Eye (tissue), 1 donor: ENCODE data around the gene TFAM.
"Not testable (repeated sequence)": the region's sequence is repeated elsewhere in the genome, so short reads cannot be mapped to it uniquely, and the experiment has no call there.

ENCODE experiments used
- DNase-seq: peaks from one replicate; pipeline ENCODE4 v3.0.0-alpha.2; 2015

Gene TFAM

DNA sequence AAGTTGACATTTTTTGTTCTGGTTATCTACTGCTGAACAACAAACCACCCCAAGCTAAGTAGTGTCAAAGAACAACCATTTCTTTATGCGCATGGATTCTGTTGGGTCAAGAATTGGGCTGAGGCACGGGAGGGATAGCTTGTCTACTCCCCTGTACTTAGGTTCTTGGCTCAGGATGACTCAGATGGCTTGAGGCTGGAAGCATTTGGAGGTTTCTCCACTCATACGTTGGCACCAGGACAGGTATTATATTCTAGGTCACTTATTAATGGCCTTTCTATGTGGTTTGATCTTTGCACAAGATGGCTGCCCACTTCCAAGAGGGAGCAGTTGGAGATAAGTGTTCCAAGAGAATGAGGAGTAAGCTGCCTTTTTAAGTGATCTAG is 11.8 kb upstream of the TFAM start:
- DNase-seq: no peak

DNA sequence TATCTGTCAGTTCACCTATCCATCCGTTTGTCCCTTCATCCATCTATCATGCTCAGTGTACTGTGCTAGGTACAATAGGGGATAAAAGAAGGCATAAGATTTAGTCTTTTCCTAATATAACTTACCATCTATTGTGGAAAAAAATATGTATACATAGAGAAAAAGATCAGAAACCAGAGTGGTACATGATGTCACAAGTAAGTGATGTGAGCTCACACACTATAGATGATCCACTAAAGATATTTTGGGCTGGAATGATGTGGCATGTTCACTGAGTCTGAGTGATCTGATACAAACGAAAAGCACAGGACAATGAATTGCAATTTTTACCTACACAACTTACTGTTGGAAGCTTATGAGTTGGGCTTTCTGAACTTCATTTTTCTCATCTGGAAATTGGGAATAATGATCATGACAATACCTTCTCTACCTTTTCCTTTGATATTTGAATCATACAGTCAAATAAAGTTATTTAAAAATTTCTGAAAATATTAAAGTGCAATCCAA is 2.7 kb upstream of the TFAM start:
- no peak for DNase-seq

DNA sequence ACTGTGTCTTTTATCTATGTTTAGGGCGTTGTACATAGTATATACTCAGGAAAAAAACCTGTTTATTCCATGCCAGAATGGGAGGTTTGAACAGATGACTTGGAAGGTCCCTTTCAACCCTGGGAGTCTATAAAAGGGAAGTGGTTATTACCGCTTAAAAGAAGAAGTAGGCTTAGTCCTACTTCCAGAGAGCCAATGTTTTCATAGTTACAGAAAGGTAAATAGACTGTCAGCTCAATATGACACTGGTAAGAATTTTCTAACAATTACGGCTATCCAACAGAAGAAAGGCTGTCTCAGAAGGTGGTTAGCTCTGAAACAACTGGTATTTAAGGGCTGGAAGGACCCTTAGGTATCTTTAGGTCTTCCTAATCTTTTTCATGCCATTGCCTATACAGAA is 1.1 kb upstream of the TFAM start:
- no peak for DNase-seq

DNA sequence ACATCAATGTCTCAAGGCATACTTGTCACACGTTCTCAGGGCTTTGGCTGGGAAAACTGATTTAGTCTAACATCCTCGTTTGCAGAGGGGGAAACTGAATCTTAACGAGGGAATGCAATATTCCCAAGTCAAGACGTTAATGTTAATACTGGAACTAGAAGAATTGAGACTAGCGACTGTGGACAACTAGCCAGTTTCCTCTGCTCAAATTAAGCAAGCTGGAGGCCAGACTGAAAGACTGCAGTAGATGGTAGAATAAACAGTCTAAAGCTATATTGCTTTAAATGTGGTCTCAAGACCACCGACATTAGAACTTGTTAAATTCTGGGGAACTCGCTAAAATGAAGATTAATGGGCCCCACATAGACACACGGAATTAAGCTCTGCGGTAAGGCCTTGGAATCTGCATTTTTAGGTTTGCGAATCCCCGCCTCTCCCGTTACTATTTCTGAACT is 639 bp upstream of the TFAM start:
- no peak for DNase-seq

DNA sequence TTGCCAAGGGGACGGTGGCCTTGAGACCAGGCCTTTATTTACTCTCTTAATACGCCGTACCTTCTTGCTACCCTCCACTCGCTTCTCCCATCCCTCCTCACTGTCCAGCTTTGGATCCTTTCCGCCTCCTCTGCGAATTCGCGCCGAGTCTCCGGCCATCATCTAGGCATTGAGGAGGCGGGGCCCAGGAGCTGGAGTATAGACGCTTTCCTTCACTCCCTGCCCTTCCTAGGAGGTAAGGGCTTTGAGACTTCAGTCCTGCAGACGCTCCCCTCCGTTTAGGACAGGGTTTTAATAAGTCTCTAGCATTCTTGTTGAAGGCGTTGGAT is 538 bp downstream of the TFAM start:
- DNase-seq: no peak

DNA sequence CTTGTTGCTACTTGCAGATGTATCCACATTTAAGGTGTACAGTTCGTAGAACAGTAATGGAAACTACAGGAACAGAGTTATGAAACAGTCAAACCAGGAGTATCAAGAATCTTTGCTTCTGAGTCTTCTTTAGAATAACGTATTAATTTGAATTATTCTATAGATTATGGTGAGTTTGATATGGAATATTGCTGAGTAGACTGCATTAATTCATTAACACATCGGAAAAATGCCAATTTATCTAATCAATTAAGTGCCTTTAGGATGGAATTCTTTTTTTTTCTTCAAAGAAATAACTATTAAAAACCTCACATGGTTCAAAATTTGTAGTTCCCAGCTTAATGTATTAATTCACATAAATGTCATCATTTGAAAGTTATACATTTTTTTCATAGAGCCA is 3.8 kb downstream of the TFAM start:
- no peak for DNase-seq

DNA sequence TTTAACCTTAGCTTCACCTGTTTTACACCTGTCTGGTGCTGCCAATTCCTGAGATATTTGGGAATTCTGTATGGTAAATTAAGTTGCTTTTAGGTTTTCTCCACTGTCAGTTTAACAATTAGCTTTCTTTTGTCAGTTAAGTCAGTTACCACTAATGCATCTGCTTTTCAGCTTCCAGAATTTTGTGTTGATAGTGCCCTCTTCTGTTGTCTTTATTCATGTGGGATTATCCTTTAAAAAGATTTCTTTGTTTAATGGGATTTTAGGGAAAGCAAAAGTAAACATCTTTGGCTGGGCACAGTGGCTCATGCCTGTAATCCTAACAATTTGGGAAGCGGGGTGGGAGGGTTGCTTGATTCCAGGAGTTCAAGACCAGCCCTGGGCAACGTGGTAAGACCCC is 8.1 kb downstream of the TFAM start:
- DNase-seq: no peak

DNA sequence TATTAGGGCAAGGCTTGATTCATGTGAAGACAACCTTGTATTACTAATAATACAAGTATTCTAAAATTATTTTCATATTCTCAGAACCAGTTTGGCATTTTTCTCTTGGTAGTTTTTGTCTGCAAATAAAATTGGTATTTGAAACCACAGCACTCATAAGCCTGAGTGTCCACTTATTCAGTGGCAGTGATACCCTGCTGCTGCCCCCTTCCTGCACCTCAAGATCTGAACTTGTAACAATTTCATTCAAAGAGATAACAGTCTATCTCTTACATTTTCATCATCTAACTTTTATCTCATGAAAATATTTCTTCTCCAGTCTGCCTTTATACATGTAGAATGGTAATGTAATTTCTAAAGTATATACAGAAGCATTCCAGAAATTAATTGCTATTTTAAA is 9.3 kb downstream of the TFAM start:
- no peak for DNase-seq

DNA sequence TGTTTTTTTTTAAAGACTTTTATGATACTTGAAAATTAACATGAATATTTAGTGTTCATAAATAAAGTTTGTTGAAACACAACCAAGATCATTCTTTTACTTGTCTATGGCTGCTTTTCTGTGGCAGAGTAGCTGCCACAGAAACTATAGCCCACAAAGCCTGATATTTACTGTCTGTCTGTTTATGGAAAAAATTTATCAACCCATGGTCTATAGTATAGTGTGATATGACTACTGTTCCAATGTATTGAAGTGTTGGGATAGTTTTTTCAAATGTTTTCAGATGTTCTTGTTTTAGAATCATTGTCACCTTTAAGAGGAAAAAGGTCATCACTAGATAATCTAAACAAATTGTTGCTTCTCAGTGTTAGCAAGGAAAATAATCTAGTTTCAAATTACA is 10.8 kb downstream of the TFAM start:
- no peak for DNase-seq

DNA sequence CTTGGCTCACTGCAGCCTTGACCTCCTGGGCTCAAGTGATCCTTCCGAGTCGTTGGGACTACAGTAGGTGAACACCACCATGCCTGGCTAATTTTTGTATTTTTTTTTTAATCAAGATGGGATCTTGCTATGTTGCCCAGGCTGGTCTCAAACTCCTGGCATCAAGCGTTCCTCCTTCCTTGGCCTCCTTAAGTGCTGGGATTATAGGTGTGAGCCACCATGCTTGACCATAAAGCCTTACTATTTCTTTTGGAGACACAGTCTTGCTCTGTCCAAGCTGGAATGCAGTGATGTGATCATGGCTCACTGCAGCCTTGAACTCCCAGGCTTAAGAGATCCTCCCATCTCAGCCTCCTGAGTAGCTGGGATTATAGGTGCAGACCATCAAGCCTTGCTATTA is 12.6 kb downstream of the TFAM start:
- no peak for DNase-seq

DNA sequence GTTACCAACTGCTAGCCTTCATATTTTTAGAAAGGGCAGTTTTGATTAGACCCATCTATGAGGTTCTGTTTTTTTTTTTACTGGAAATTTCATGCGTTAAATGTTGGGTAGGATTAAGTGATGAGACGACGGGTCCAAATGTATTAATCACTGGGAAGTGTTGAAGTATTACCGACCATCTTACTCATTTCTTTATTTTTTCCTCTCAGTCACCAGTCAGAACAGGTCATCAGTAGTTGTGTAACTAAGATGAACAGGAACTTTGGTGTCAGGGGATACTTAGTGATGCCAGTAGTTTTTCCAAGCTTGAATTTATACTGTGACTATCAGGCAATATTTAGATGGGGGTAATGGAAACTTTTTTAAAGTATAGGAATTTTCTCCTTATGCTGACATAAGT is 14.2 kb downstream of the TFAM start:
- no peak for DNase-seq

DNA sequence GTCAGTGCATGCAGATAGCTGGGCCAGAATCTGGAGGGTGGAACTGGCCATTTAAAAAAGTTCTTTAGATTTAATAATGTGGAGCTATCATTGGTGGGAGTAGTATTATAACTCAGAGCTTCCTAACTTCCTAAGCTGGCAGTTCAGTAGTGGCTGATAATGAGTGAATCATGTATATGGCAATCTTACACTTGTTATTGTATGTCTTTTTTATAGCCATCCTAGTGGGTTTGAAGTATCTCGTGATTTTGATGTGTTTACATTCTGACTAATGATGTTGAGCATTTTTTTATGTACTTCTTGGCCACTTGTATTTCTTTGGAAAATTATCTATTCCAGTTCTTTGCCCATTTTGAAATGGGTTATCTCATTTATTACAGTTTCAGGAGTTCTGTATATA is 15.4 kb downstream of the TFAM start:
- DNase-seq: no peak

DNA sequence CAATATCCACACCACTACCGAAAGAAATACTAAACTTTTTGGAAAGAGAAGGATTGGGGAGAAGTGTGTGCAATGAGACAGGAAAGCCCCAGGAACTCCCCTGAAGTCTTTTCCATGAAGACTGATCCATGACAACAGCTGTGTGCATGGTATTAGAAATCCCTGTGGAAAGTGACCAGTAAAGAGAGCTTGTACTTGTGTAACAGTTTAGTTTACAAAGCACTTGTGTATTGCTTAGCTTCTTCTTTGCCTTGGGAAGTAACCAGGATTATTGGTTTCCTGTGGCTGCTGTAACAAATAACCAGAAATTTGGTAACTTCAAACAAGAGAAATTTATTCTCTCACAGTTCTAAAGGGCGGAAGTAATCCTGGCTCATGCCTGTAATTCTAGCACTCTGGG is 18.8 kb downstream of the TFAM start:
- DNase-seq: no peak

DNA sequence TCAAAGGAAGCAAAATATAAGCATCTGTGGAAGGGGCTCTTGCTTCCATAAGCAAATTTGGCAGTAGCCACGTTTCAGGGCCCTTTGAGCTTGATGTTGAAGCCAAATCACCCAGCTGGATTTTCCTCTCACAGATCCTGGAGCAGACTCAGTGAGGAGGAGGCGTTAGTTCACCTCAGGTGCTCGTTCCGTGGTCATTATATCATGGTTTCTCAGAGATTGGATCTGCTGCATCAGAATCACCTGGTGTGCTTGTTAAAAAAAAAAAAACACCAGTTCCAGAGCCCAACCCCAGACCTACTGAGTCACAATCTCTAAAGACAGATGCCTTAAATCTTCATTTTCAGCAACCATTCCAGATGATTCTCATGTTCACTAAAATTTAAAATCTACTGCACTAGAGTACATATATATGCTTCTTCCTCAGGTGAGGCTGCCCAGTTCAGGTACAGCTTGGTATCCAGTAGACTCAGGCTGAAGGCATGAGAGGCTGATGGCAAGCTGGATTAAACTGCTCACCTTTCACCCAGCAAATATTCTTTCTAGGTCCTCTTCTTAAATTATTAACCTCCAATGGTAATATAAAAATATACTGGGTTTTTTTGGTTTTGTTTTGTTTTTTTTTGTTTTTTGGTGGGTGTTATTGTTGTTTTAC is 24.9 kb downstream of the TFAM start:
- DNase-seq: no peak

DNA sequence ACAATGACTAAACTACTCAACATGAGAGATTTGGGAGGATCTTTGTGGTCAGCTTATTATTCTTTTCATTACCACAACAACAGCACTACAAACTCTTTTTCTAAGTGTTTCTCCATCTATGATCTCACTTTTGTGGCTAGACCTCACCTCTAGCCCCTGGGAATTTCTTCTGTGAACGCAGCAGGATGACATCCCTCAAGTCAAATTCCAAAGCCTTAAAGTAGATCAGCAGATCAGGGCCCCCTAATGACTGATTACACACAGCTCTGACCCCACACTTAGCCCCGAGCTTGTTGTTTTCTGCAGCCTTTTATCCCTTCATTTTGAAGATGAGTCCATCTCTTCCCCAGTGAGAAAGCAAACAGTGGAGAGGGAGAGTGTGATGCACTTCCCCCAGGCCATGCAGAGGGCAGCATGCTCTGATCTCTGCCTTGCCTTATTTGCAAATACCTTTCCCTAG is 27.3 kb downstream of the TFAM start:
- DNase-seq: peak; percentile 13

DNA sequence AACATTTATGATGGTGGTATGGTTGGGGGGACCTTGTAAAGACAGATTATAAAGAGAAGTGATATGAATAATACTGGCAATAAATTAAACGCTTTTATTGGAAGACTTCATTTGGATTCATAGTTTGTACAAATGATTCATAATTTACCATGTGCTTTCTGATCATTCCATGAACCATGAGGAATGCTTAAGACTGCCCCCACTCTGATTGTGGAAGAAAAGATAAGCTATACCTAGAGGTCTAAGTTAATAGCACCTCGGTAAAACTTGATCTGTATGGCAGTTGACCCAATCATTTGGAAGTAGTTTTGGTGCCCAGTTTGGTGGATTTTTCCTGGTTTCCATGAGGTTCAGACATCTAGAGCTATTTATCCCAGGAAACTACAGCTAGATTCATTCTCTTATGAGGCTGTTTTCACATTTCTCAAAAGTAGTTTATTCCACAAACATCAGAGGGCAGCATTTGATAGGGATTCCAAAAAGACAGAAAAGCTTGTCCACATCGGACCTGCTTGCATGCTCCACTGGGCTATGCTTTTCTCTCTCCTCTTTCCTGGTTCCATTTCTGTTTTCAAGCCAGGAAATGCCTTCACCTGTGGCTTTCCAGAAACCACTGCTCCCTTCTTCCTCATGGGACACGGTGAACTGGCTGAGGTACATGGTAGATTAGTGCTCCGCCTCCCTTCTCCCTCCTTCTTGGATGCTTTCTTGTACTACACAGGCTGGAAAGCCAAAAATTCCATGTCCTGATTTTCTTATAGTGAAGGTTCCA is 29.2 kb downstream of the TFAM start:
- peak; percentile 61 for DNase-seq

DNA sequence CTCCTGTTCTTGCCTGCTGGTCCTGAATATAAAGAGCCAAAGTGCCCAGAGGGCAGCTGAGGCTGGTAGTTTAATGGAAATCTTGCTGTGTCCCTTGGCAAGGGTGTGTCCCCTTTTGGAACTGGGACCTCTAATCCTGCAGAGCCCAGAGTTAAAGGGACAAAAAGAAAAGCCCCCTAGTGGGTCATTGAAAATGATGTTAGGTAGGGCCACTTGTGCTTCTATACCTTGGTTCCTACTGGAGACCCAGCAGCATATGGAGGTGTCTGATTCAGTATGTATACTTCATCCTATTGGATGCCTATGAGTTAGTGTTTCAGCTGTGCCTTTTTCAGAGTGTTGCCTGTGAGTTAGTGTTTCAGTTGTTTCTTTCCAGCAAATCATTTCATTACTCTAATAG is 30.5 kb downstream of the TFAM start:
- DNase-seq: no peak

DNA sequence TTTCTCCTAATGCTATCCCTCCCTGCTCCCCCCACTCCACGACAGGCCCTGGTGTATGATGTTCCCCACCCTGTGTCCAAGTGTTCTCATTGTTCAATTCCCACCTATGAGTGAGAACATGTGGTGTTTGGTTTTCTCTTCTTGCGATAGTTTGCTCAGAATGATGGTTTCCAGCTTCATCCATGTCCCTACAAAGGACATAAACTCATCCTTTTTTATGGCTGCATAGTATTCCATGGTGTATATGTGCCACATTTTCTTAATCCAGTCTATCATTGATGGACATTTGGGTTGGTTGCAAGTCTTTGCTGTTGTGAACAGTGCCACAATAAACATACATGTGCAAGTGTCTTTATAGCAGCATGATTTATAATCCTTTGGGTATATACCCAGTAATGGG is 32.7 kb downstream of the TFAM start:
- DNase-seq: not testable (repeated sequence)

DNA sequence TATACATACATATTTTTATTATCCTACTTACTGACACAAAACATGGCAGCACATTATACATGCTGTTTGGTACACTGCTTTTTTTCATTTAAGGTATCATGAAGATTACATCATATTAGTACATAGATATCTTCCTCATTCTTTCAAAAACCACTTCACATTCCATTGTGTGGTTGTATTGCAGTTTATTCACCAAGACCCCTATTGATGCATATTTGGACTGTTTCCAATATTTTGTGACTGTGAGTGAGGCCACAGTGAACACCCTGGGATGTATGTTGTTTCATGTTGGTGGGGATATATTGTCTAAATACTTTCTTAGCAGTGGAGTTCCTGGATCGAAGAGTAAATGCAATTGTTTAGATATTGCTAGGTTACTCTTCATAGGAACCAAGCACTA is 39.0 kb downstream of the TFAM start:
- DNase-seq: no peak

DNA sequence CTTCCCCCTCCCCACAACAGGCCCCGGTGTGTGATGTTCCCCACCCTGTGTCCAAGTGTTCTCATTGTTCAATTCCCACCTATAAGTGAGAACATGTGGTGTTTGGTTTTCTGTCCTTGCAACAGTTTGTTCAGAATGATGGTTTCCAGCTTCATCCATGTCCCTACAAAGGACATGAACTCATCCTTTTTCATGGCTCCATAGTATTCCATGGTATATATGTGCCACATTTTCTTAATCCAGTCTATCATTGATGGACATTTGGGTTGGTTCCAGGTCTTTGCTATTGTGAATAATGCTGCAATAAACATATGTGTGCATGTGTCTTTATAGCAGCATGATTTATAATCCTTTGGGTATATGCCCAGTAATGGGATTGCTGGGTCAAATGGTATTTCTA is 43.2 kb downstream of the TFAM start:
- DNase-seq: not testable (repeated sequence)

DNA sequence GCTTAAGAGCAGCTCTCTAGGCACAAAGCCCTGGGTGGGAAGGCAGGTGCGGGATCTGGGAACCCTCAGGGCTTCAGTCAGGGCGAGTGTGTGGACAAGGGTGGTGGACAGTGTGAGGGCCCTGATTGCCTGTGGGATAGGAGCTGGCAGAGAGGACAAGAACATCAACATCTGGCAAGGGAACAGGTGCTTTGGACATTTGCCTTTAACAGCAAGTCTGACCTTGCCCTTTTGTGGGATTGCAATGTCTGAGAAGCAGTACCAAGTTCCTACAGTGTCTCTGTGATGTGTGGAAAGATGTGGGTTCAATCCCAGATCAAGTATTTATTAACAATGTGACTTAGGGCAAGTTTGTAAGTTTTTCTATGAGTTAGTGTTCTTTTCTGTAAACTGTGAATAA is 46.7 kb downstream of the TFAM start:
- DNase-seq: no peak

DNA sequence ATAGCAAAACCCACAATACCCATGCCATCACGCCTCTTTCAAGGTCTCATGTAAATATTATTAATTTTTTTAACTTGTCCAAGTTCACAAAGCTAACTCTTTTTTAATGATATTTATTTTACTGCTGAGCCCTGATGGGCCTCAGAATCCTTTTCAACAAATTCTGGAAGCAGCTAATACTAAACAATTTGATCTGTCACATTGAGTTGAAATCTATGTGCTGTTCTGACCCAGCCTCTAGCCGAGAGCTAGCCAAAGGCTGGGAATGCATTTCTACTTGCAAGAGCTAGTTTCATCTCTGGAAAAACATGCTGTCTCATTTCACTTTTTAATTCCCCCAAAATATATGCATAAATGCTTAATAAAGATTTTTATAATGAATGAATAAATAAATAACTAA is 47.9 kb downstream of the TFAM start:
- no peak for DNase-seq

DNA sequence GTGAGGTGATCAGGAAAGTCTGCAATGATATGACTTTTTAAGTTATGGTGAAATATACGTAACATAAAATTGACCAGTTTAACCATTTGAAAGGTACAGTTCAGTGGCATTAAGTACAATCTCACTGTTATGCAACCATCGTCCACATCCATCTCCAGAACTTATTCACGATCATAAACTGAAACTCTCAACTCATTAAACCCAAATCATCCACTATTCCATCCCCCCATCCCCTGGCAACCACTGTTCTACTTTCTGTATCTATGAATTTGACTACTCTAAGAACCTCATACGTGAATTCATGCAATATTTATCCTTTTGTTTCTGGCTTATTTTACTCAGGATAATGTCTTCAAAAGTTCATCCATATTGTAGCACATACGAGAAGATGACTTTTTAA is 48.4 kb downstream of the TFAM start:
- no peak for DNase-seq

DNA sequence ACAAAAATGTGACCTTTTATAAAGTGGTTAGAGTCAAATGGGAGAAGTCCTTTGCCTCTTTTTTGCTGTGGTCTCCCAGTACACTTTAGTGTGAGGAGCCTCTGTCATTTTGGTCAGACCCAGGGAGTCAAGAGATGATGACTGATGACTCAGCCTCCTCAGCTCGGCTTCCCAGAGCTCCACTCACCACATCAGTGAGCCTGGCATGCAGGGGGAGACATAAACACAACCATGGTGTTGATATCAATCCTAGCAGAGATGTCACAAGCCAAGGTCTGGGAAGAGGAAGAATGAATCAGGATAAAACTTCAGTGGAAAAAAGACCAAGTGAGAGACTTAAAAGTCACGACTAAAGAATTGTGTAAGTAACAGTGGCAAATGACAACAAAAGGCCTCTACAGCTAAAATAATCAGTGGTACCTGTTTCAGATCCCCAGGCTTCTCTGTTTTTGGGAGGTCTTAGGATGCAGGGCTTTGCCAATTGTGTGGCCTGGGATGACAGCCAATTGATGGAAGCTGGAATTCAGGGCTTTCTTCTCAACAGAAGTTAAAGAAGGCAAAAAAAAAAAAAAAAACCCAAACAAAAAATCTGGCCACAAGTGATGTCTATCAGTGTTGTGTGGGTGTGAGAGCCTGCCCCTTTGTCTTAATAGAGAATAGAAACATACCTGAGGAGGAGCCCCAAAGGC is 50.2 kb downstream of the TFAM start:
- DNase-seq: peak; percentile 20
